WI38 (cell line): Measurements from ENCODE around the gene MRPS21.

Experiments used
- H3K4me3 ChIP-seq: 2 replicates; pipeline ENCODE4 v1.5.1; 2011; ENCODE audit warnings: low read depth, mild to moderate bottlenecking, control low read depth, low read length
- TF ChIP-seq, protein P1 (sequence below): IDR thresholded peaks from 2 replicates; pipeline ENCODE4 v1.5.1; 2012; ENCODE audit warnings: low read depth, mild to moderate bottlenecking, control low read depth, low read length

MRPS21 gene

DNA sequence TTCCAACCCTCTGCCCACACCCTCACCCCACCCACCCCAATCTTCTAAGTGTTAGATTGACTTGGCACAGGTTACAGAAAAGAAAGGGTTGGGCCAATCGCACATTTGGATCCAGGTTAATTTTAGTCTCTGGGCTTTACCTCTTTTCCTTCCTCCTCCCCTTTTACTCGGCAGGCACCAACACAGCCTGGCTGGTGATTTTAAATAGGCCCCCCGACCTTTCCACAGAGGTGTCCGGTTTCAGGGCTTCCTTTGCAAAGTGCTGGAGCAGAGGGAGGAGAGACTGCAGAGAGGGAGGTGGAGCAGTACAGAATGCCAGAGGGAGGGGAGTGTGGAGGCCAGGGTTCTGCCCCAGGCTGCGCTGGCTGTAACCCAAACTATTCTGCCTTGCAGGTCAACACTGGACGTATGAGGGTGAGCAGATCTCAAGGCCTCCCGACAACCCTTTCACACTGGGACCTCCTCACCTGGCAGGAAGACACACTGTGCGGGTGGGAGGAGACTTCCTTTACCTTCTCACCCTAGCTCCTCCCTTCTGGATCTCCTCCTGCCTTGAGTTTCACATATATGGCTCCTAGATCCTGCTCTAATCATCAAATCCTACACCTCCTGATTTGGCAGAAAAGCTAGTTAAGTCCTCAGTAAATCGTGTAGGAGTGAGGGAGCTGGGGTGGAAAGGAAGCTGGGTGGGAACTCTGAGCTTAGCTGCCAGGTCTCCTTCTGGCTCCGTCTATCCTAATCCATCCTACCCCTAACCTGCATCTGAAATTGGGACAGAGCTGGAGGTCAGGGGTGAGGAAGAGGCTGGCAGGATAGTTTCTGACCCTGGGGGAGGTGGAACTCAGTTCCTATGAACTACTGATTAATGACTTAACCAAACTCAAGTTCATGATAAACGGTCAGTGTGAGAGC is 33.6 kb upstream of the MRPS21 start:
- no peak overlapping the region for H3K4me3 ChIP-seq

DNA sequence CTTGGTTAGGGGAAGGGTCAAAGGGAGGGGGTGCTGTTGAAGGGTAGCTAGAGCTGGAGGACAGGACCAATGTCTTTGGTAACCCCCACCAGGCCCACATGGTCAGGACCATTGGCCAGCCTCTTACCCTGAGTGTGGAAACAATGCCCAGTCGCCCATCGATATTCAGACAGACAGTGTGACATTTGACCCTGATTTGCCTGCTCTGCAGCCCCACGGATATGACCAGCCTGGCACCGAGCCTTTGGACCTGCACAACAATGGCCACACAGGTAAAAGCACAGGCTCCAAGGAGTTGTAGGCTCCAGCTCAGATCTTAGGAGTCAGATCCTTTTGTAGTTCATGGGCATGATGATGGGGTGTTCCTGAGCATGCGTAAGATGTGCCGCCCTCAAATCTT is 32.3 kb upstream of the MRPS21 start:
- TF ChIP-seq, protein P1, sequence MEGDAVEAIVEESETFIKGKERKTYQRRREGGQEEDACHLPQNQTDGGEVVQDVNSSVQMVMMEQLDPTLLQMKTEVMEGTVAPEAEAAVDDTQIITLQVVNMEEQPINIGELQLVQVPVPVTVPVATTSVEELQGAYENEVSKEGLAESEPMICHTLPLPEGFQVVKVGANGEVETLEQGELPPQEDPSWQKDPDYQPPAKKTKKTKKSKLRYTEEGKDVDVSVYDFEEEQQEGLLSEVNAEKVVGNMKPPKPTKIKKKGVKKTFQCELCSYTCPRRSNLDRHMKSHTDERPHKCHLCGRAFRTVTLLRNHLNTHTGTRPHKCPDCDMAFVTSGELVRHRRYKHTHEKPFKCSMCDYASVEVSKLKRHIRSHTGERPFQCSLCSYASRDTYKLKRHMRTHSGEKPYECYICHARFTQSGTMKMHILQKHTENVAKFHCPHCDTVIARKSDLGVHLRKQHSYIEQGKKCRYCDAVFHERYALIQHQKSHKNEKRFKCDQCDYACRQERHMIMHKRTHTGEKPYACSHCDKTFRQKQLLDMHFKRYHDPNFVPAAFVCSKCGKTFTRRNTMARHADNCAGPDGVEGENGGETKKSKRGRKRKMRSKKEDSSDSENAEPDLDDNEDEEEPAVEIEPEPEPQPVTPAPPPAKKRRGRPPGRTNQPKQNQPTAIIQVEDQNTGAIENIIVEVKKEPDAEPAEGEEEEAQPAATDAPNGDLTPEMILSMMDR: no peak
- H3K4me3 ChIP-seq: no peak overlapping the region

More for the DNA sequence above, 33.6 kb upstream of the MRPS21 start:
- TF ChIP-seq, protein P1: no peak

DNA sequence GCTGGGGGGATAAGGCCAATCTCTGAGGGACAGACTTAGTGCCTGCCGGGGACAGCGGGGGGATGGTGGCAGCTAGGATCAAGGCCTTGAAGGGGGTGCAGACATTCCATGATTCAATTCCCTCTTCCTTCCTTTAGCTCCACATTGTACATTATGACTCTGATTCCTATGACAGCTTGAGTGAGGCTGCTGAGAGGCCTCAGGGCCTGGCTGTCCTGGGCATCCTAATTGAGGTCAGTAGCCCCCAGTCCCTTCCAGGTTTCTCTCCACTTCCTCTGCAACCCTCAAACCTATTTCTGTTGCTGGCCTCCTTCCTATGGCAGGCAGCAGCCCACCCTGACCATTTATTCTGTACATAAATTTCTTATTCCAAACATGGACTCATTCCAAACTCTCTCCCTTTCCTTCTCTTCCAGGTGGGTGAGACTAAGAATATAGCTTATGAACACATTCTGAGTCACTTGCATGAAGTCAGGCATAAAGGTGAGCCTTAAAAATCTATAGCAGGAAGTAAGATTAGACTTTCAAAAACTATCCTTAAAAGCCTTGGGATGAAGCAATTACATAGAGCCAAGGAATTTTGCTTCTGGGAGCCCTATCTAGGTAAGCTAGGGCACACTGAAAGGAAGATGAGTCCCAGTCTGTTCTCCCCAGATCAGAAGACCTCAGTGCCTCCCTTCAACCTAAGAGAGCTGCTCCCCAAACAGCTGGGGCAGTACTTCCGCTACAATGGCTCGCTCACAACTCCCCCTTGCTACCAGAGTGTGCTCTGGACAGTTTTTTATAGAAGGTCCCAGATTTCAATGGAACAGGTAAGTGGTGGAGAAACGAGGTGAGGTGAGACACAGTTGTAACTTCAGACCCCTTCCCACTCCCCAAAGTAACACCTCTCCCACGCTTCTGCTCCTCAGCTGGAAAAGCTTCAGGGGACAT is 31.0 kb upstream of the MRPS21 start:
- TF ChIP-seq, protein P1: no peak
- no peak overlapping the region for H3K4me3 ChIP-seq

DNA sequence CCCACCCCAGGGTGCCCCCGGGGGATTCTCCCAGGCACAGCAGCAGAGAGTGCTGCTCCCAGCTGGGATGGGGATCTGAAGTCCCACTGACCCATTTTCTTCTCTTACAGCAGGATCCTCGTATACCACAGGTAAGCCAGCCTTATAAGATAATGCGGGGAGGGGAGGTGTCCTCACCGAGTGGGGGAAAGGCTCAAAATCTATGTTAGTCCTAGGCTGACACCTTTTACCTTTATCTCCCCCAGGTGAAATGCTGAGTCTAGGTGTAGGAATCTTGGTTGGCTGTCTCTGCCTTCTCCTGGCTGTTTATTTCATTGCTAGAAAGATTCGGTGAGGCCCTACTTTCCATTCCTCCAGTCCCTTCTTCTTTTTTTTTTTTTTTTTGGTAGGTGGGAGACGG is 30.1 kb upstream of the MRPS21 start:
- TF ChIP-seq, protein P1: no peak

DNA sequence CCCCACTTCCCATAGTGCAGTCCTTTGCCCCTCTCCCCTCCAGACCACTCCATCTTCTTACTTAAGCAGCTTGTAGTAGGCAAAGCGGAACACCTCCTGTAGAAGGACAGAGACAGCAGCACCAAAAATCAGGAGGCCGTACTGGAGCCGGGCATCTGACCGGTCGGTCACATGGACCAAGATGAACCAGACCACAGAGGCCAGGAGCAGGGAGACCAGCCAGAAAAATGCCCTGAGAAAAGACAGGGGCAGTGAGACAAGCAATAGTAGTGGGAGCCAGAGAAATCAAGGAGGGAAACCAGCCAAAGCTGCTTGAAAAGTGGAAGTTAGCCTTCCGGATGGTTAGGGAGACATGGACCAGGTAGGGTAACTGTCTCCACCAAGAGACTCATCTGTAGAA is 25.8 kb upstream of the MRPS21 start:
- TF ChIP-seq, protein P1: no peak
- peak overlapping the region; percentile 98 for H3K4me3 ChIP-seq

More for the DNA sequence above, 30.1 kb upstream of the MRPS21 start:
- no peak overlapping the region for H3K4me3 ChIP-seq

DNA sequence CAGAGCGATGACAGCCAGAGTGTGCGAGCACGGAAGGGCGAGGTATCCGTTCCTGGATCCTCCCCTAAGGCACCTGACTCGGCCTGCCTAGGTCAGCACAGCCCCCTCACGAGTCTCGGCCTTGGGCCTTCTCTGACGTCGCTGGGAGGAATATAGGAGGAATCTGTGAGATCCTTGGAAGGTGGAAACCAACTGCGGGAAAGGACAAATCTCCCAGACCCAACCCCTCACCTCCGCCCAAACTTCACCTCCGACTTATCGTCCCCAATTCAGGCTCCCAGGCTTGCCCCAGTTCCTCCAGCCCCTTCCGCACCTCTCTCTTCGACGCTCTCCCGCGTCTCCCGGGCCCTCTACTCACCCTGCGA is 25.3 kb upstream of the MRPS21 start:
- peak overlapping the region; percentile 98 for H3K4me3 ChIP-seq
- TF ChIP-seq, protein P1: no peak
